Endothelial cell of hepatic sinusoid (primary cell): ENCODE data around the gene SLC6A3.
"Not testable (repeated sequence)": the region's sequence is repeated elsewhere in the genome, so short reads cannot be mapped to it uniquely, and the experiment has no call there.

Source experiments
- in situ Hi-C: cut with HindIII; loops from 2 replicates; pipeline ENCODE4 v1.10.0; 2017; ENCODE audit warnings: low sequenced_read_pairs

Gene SLC6A3

GRCh38 chr5:1376981-1377380 lies 68.3 kb downstream of the SLC6A3 start:
- in situ Hi-C loops = no loop called here

GRCh38 chr5:1375871-1376810 lies 69.1 kb downstream of the SLC6A3 start:
- in situ Hi-C loops = no loop called here

GRCh38 chr5:1374679-1375055 lies 70.6 kb downstream of the SLC6A3 start:
- in situ Hi-C loops = no loop called here

GRCh38 chr5:1374030-1374678 lies 71.1 kb downstream of the SLC6A3 start:
- in situ Hi-C loops = no loop called here

GRCh38 chr5:1371972-1372342 lies 73.3 kb downstream of the SLC6A3 start:
- in situ Hi-C loops = not testable (repeated sequence)

GRCh38 chr5:1371218-1371971 lies 73.8 kb downstream of the SLC6A3 start:
- in situ Hi-C loops = no loop called here

GRCh38 chr5:1370006-1370405 lies 75.2 kb downstream of the SLC6A3 start:
- in situ Hi-C loops = no loop called here

GRCh38 chr5:1368756-1369155 lies 76.5 kb downstream of the SLC6A3 start:
- in situ Hi-C loops = no loop called here

GRCh38 chr5:1368236-1368635 lies 77.0 kb downstream of the SLC6A3 start:
- in situ Hi-C loops = no loop called here

GRCh38 chr5:1367149-1367548 lies 78.1 kb downstream of the SLC6A3 start:
- in situ Hi-C loops = no loop called here

- in situ Hi-C loops = no loop called here
These were observed 78.7 kb downstream of the SLC6A3 start for GRCh38 chr5:1366514-1366913.

- in situ Hi-C loops = no loop called here
These were observed 81.0 kb downstream of the SLC6A3 start for GRCh38 chr5:1364211-1364610.

GRCh38 chr5:1363581-1363980 lies 81.7 kb downstream of the SLC6A3 start:
- in situ Hi-C loops = no loop called here

- in situ Hi-C loops = no loop called here
These were observed 82.1 kb downstream of the SLC6A3 start for GRCh38 chr5:1363160-1363559.

GRCh38 chr5:1362242-1363015 lies 82.8 kb downstream of the SLC6A3 start:
- in situ Hi-C loops = no loop called here

GRCh38 chr5:1360861-1361260 lies 84.4 kb downstream of the SLC6A3 start:
- in situ Hi-C loops = no loop called here

- in situ Hi-C loops = not testable (repeated sequence)
These were observed 84.9 kb downstream of the SLC6A3 start for GRCh38 chr5:1360367-1360766.

GRCh38 chr5:1359713-1360112 lies 85.5 kb downstream of the SLC6A3 start:
- in situ Hi-C loops = no loop called here

- in situ Hi-C loops = no loop called here
These were observed 86.1 kb downstream of the SLC6A3 start for GRCh38 chr5:1359031-1359645.

GRCh38 chr5:1358726-1359025 lies 86.6 kb downstream of the SLC6A3 start:
- in situ Hi-C loops = no loop called here
